ENCODE measurements around the gene MEIS3.

Gene MEIS3

DNA sequence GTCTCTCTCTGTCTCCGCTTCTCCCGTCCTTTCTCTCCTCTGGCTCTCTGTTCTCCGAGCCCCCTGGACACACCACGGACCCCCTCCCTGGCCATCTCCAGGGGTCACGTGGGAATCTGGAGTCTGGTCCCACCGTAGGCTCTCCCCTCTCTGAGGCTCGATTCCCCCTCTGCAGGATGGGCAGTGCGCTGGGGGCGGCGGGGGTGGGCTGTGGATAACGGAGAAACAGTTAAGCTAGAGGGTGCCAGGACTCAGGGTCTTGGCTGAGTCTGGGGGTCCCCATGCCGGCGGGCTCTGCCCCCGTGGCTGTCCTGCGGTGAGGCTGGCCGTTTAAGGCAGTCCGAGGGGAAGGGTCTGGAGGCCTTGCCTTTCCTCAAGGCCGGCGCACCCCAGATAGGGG lies 462 bp upstream of the MEIS3 start:
- H3K36me3 ChIP-seq (ENCODE audit: insufficient read depth, insufficient read length, low read length) = peaks cover 5% of the 10 kb centered on the region
- no peaks in the 10 kb centered on the region for H3K9me3 ChIP-seq (ENCODE audit: insufficient read depth, low read length)
- peaks cover 53% of the 10 kb centered on the region for H3K27me3 ChIP-seq (ENCODE audit: insufficient read depth, insufficient read length)
- peaks cover 9% of the 10 kb centered on the region for H3K4me1 ChIP-seq (ENCODE audit: insufficient read depth, insufficient read length)
- TF ChIP-seq SUZ12 (IDR thresholded peaks at IDR 0.05; ENCODE audit: extremely low read depth, insufficient read depth, insufficient read length) = no peak
- no peak for TF ChIP-seq YY1 (IDR thresholded peaks at IDR 0.05; ENCODE audit: insufficient read depth, insufficient read length)
- no peak for TF ChIP-seq ZNF274 (IDR thresholded peaks at IDR 0.05; ENCODE audit: low read depth, low read length)
- H3K9ac ChIP-seq (ENCODE audit: insufficient read length, low read depth) = peak overlapping the region; percentile 50
- peak overlapping the region; percentile 15 for H3K4me3 ChIP-seq (ENCODE audit: insufficient read length, low read depth)
- no peak for DNase-seq (ENCODE audit: low read depth, low spot score)

DNA sequence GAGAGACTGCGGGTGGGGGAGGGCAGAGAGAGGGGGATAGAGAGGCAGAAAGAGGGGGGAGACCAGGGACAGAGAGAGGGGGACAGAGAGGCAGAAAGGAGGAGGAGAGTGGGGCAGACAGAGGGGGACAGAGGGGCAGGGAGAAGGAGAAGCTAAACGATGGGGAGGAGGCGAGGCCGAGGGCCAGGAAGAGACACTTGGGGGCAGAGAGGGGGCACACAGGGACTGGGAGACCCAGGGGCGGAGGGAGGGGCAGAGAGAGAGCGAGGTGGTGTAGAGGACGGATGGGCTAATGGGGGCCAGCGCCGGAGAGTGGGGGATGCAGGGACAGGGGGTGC lies 666 bp downstream of the MEIS3 start:
- peaks cover 52% of the 10 kb centered on the region for H3K27me3 ChIP-seq (ENCODE audit: insufficient read depth, insufficient read length)
- peak overlapping the region; percentile 69 for H3K4me3 ChIP-seq (ENCODE audit: insufficient read length, low read depth)
- no peak for DNase-seq (ENCODE audit: low read depth, low spot score)
- TF ChIP-seq YY1 (IDR thresholded peaks at IDR 0.05; ENCODE audit: insufficient read depth, insufficient read length) (no peak), SUZ12 (IDR thresholded peaks at IDR 0.05; ENCODE audit: extremely low read depth, insufficient read depth, insufficient read length) (no peak), ZNF274 (IDR thresholded peaks at IDR 0.05; ENCODE audit: low read depth, low read length) (no peak)
- H3K9ac ChIP-seq (ENCODE audit: insufficient read length, low read depth) = peak overlapping the region; percentile 81
- peaks cover 13% of the 10 kb centered on the region for H3K36me3 ChIP-seq (ENCODE audit: insufficient read depth, insufficient read length, low read length)
- no peaks in the 10 kb centered on the region for H3K9me3 ChIP-seq (ENCODE audit: insufficient read depth, low read length)
- peaks cover 9% of the 10 kb centered on the region for H3K4me1 ChIP-seq (ENCODE audit: insufficient read depth, insufficient read length)

DNA sequence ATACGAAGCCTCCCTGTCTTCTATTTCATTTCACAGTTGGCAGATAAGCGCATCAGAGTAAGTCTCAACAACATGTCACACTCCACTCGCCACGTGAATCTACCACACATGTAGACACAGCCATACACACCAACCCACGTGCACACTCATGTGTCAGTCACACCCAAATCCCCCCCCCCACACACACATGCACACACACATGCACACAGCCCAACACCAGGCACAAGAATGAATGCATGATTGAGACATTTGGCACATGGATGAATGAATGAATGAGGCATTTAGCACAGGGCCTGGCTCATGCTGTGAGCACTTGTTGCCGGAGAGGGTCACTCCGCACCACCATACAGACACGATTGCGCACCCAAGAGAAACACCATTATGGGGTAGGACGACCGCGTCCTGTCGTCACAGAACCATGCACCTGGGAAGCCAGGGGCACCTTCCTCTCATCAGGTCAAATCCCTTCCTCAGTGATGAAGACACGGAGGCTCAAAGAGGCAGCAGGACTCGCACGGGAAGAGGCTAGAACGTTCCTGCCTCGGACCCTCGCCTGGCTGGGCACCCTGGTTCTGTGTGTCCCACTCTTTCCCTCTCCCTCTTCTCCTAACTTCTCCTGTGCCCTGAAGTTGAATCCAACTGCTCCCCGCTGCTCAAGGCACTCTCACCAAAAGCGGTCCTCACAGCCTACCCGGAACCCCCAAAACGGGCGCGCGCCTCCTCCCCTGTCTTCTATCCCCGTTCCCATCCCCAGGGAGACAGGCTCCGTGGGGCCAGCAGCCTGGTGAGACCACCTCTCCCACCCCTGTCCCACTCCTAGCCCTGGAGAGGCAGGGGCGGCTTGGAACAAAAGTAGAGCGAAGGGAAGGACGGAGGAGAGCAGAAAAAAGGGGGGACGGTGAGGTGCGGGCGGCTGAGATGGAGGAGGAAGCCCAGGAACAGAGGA lies 1.3 kb downstream of the MEIS3 start:
- no peak for DNase-seq (ENCODE audit: low read depth, low spot score)
- H3K27me3 ChIP-seq (ENCODE audit: insufficient read depth, insufficient read length) = peaks cover 46% of the 10 kb centered on the region
- TF ChIP-seq YY1 (IDR thresholded peaks at IDR 0.05; ENCODE audit: insufficient read depth, insufficient read length) = no peak
- no peak for TF ChIP-seq SUZ12 (IDR thresholded peaks at IDR 0.05; ENCODE audit: extremely low read depth, insufficient read depth, insufficient read length)
- TF ChIP-seq ZNF274 (IDR thresholded peaks at IDR 0.05; ENCODE audit: low read depth, low read length) = no peak
- H3K9ac ChIP-seq (ENCODE audit: insufficient read length, low read depth) = peak overlapping the region; percentile 81
- peak overlapping the region; percentile 69 for H3K4me3 ChIP-seq (ENCODE audit: insufficient read length, low read depth)
- no peaks in the 10 kb centered on the region for H3K9me3 ChIP-seq (ENCODE audit: insufficient read depth, low read length)
- H3K36me3 ChIP-seq (ENCODE audit: insufficient read depth, insufficient read length, low read length) = peaks cover 16% of the 10 kb centered on the region
- peaks cover 9% of the 10 kb centered on the region for H3K4me1 ChIP-seq (ENCODE audit: insufficient read depth, insufficient read length)

DNA sequence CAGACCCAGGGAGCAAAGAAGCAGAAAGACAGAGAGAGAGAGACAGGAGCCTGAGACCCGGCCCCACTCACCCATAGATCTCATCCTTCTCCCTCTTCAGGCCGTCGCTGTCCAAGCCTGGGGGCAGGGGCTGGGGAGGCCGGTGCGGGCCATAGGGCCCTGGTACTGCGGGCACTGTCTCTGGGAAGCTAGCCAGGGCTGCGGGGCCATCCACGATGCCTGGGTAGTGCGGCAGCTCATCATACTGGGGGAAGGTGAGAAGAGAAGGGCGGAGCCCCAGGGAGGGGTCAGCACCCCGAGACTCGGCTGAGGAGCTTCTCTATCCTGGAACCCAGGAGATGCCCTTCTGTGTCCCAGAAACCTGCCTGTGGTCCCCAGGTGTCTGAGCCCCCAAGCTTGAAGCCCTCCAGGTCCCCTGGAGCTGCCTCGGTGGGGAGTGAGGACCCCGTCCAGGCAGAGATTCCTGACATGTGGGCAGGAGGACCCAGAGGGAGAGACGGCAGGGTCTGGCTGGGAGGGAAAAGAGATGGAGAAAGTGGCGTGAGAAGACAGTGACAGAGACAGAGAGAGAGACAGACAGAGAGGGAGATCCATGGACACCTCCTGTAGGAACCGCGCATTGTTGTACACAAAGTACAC lies 2.1 kb downstream of the MEIS3 start:
- no peak for TF ChIP-seq SUZ12 (IDR thresholded peaks at IDR 0.05; ENCODE audit: extremely low read depth, insufficient read depth, insufficient read length)
- no peak for TF ChIP-seq ZNF274 (IDR thresholded peaks at IDR 0.05; ENCODE audit: low read depth, low read length)
- no peak for TF ChIP-seq YY1 (IDR thresholded peaks at IDR 0.05; ENCODE audit: insufficient read depth, insufficient read length)

DNA sequence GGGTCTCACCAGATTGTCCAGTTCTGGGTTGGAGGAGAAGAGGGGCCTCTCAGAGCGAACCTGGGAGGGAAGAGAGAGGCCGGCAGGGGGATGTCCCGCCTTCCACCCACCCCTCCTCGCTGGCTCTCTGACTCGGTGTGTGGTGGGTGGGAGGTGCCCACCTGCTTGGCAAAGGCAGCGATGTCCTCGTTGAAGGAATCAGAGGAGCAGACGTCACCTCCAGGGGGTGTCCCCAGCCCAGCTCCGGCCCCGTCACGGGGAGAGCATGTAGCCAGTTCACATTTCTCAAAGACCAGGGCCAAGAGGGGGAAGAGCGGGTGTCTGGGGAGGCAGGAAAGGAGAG lies 2.7 kb downstream of the MEIS3 start:
- Histone ChIP-seq H3K27me3 (ENCODE audit: insufficient read depth, insufficient read length) (peaks cover 33% of the 10 kb centered on the region), H3K4me3 (ENCODE audit: insufficient read length, low read depth) (no peak overlapping the region)

More for the DNA sequence above, 2.1 kb downstream of the MEIS3 start:
- peak overlapping the region; percentile 69 for H3K4me3 ChIP-seq (ENCODE audit: insufficient read length, low read depth)
- H3K4me1 ChIP-seq (ENCODE audit: insufficient read depth, insufficient read length) = peaks cover 9% of the 10 kb centered on the region
- no peak for DNase-seq (ENCODE audit: low read depth, low spot score)
- H3K27me3 ChIP-seq (ENCODE audit: insufficient read depth, insufficient read length) = peaks cover 38% of the 10 kb centered on the region
- no peaks in the 10 kb centered on the region for H3K9me3 ChIP-seq (ENCODE audit: insufficient read depth, low read length)
- H3K9ac ChIP-seq (ENCODE audit: insufficient read length, low read depth) = peak overlapping the region; percentile 81
- H3K36me3 ChIP-seq (ENCODE audit: insufficient read depth, insufficient read length, low read length) = peaks cover 16% of the 10 kb centered on the region

DNA sequence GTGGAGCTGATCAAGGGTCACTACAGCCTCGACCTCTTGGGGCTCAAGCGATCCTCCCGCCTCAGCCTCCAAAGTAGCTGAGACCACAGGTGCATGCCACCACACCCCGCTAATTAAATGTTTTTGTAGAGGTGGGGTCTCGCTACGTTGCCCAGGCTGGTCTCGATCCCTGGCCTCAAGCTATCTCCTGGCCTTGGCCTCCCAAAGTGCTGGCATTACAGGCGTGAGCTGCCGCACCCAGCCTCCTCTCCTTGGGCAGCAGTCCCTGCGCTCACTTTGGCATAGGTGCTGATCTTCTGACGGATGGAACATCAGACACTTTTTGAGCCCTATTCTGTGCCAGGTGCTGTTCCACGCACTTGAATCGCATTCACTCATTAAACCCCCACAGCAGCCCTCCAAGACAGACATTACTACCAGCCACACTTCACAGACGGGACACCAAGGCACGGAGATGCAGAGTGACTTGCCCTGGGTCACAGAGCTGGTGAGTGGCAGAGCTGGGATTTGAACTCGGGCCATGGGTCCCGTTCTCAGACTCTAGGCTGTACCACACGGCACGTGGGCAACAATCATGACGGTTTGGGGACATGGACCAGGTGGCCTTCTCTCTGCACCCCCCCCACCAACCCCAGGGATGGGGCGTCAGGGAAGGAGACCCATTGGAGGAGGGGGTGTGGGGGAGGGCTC lies 3.2 kb downstream of the MEIS3 start:
- Histone ChIP-seq H3K9me3 (ENCODE audit: insufficient read depth, low read length) (no peaks in the 10 kb centered on the region), H3K4me1 (ENCODE audit: insufficient read depth, insufficient read length) (peaks cover 9% of the 10 kb centered on the region), H3K27me3 (ENCODE audit: insufficient read depth, insufficient read length) (peaks cover 28% of the 10 kb centered on the region), H3K4me3 (ENCODE audit: insufficient read length, low read depth) (no peak overlapping the region), H3K9ac (ENCODE audit: insufficient read length, low read depth) (no peak overlapping the region), H3K36me3 (ENCODE audit: insufficient read depth, insufficient read length, low read length) (peaks cover 16% of the 10 kb centered on the region)
- no peak for DNase-seq (ENCODE audit: low read depth, low spot score)
- TF ChIP-seq SUZ12 (IDR thresholded peaks at IDR 0.05; ENCODE audit: extremely low read depth, insufficient read depth, insufficient read length) = no peak
- TF ChIP-seq ZNF274 (IDR thresholded peaks at IDR 0.05; ENCODE audit: low read depth, low read length) = no peak
- TF ChIP-seq YY1 (IDR thresholded peaks at IDR 0.05; ENCODE audit: insufficient read depth, insufficient read length) = no peak

More for the DNA sequence above, 2.7 kb downstream of the MEIS3 start:
- H3K4me1 ChIP-seq (ENCODE audit: insufficient read depth, insufficient read length) = peaks cover 9% of the 10 kb centered on the region
- no peaks in the 10 kb centered on the region for H3K9me3 ChIP-seq (ENCODE audit: insufficient read depth, low read length)
- no peak for TF ChIP-seq YY1 (IDR thresholded peaks at IDR 0.05; ENCODE audit: insufficient read depth, insufficient read length)
- no peak for TF ChIP-seq SUZ12 (IDR thresholded peaks at IDR 0.05; ENCODE audit: extremely low read depth, insufficient read depth, insufficient read length)
- TF ChIP-seq ZNF274 (IDR thresholded peaks at IDR 0.05; ENCODE audit: low read depth, low read length) = no peak
- H3K9ac ChIP-seq (ENCODE audit: insufficient read length, low read depth) = no peak overlapping the region
- peaks cover 16% of the 10 kb centered on the region for H3K36me3 ChIP-seq (ENCODE audit: insufficient read depth, insufficient read length, low read length)
- DNase-seq (ENCODE audit: low read depth, low spot score) = no peak
